Left lung (tissue), 10 donors: ENCODE data around the gene PSMF1. TPM values are rescaled to one million over a fixed set of nuclear protein-coding genes. Genes with fewer than 3 reads are reported as not detected.

Experiments used
- ATAC-seq: fragments of 200-7000 bp; cut with Tn5 transposase; one replicate; pipeline ENCODE4 v1.9.1; 2020; ENCODE audit warnings: moderate library complexity
- DNase-seq, 4 donors: peaks; one replicate each; pipeline ENCODE4 v3.0.0-alpha.2; 2013 to 2020
- H3K27ac ChIP-seq, 2 donors: fragments of 200-600 bp; sonication (generic) in 1 of 2; one replicate each; pipeline versions ENCODE4 v1.5.0 to v1.8.0; 2020 to 2021
- H3K27me3 ChIP-seq, 2 donors: fragments of 200-600 bp; sonication (generic) in 1 of 2; one replicate each; pipeline versions ENCODE4 v1.5.0 to v1.8.0; 2020 to 2021
- H3K36me3 ChIP-seq, 2 donors: fragments of 200-600 bp; sonication (generic) in 1 of 2; one replicate each; pipeline versions ENCODE4 v1.5.0 to v1.8.0; 2020 to 2021
- H3K4me1 ChIP-seq, 2 donors: fragments of 200-600 bp; one replicate each; pipeline ENCODE4 v1.8.0; 2021
- H3K4me3 ChIP-seq, 2 donors: fragments of 200-600 bp; sonication (generic) in 1 of 2; one replicate each; pipeline versions ENCODE4 v1.5.0 to v1.8.0; 2020 to 2021; ENCODE audit warnings: mild to moderate bottlenecking in 1 of 2
- H3K9me3 ChIP-seq, 2 donors: fragments of 200-600 bp; sonication (generic) in 1 of 2; one replicate each; pipeline versions ENCODE4 v1.5.0 to v1.8.0; 2020 to 2021
- intact Hi-C, 2 donors: fragments of 100-400 bp; cut with DNase I; formaldehyde crosslinking; loops; one replicate each; pipeline versions ENCODE4 v1.11.2 to v1.14.2; 2022
- polyA plus RNA-seq, 6 donors: library from polyadenylated mRNA; unstranded; fragments of 120-200 nt; gene quantifications; one replicate each; pipeline ENCODE4 v1.2.1, GENCODE V29; 2013; ENCODE audit not compliant: insufficient read length in 6 of 6
- total RNA-seq, 2 donors: library from RNA; stranded (reverse); fragmentation: NEBNext Ultra II Directional; extraction: Animal tissue kit (Norgen Biotek cat#: 25700); gene quantifications; one replicate each; pipeline ENCODE4 v1.2.1, GENCODE V29; 2021
- TF ChIP-seq, protein P1 (sequence below), 2 donors: fragments of 200-600 bp; sonication (generic) in 1 of 2; IDR thresholded peaks; one replicate each; pipeline versions ENCODE4 v1.5.0 to v1.8.0; 2021; ENCODE audit warnings: antibody characterized with exemption in 2 of 2
- donor health status: DM: no; HTN: yes; CAD: no.
- donor health status: DM: no; HTN: no; CAD: no.

The PSMF1 gene
- total and polyA plus RNA-seq, 8 donors = 121 to 149 (median 130) TPM

DNA sequence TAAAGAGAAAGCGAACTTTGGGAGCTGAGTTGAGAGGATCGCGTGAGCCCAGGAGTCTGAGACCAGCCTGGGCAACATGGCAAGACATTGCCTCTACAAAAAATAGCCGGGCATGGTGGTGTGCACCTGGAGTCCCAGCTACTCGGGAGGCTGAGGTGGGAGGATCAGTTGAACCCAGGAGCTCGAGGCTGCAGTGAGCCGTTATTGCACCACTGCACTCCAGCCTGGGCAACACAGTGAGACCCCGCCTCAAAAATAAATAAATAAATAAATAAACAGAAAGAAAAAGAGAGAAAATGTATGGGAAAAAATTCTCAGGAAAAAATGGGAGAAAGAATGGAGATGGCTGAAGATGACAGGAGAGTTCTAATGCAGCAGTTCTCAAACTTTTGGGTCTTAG lies 87.4 kb downstream of the PSMF1 start:
- TF ChIP-seq, protein P1, sequence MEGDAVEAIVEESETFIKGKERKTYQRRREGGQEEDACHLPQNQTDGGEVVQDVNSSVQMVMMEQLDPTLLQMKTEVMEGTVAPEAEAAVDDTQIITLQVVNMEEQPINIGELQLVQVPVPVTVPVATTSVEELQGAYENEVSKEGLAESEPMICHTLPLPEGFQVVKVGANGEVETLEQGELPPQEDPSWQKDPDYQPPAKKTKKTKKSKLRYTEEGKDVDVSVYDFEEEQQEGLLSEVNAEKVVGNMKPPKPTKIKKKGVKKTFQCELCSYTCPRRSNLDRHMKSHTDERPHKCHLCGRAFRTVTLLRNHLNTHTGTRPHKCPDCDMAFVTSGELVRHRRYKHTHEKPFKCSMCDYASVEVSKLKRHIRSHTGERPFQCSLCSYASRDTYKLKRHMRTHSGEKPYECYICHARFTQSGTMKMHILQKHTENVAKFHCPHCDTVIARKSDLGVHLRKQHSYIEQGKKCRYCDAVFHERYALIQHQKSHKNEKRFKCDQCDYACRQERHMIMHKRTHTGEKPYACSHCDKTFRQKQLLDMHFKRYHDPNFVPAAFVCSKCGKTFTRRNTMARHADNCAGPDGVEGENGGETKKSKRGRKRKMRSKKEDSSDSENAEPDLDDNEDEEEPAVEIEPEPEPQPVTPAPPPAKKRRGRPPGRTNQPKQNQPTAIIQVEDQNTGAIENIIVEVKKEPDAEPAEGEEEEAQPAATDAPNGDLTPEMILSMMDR (IDR thresholded peaks at IDR 0.05) = no peak
- intact Hi-C loops = no loop called here
- H3K27me3 ChIP-seq = no peaks in the 10 kb centered on the region
- H3K4me3 ChIP-seq = no peak overlapping the region
- H3K27ac ChIP-seq = no peak overlapping the region
- no peaks in the 10 kb centered on the region for H3K9me3 ChIP-seq
- DNase-seq (no peak), ATAC-seq (no peak)
- no peaks in the 10 kb centered on the region for H3K4me1 ChIP-seq
- H3K36me3 ChIP-seq = no peaks in the 10 kb centered on the region

DNA sequence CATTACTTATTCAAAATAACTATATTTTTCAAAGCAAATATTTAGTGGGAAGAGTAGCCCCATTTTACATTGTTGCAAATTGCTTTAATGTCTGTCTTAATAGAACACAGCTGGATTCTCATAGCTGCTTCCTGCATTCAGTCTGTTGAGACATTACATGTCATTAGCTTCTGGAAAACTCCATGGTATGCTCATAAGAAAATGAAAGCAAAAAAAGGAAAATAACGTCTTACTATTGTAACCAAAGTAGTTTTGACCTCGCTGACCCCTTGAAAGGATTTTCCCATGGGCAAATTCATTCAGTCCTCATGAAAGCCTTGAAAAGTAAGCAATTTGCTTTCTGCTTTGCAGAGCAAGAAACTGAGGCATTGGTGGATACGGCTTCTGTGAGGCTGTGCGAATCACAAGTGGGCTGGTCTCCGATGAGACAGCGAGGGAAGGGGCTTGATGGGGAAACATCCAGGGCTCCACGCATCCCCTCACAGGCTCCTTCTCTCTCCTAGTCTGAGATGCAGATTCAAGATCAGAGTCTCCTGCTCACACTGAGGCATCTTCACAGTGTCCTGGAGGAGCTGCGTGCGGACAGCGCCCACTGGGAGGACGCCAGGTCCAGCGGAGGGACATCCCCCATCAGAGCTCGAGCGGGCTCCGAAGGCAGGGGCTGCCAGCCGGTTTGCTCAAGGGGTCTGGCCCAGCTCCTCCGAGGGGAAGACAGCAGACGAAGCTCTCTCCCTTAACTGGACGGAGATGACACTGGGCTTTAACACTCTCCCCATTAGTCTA lies 88.2 kb downstream of the PSMF1 start:
- Histone ChIP-seq H3K9me3 (no peaks in the 10 kb centered on the region), H3K36me3 (no peaks in the 10 kb centered on the region), H3K4me3 (no peak overlapping the region), H3K27ac (no peak overlapping the region), H3K4me1 (no peaks in the 10 kb centered on the region), H3K27me3 (no peaks in the 10 kb centered on the region)
- intact Hi-C loops = no loop called here
- DNase-seq = no peak
- TF ChIP-seq, protein P1 (IDR thresholded peaks at IDR 0.05) = no peak
- peak; percentile 18 for ATAC-seq

DNA sequence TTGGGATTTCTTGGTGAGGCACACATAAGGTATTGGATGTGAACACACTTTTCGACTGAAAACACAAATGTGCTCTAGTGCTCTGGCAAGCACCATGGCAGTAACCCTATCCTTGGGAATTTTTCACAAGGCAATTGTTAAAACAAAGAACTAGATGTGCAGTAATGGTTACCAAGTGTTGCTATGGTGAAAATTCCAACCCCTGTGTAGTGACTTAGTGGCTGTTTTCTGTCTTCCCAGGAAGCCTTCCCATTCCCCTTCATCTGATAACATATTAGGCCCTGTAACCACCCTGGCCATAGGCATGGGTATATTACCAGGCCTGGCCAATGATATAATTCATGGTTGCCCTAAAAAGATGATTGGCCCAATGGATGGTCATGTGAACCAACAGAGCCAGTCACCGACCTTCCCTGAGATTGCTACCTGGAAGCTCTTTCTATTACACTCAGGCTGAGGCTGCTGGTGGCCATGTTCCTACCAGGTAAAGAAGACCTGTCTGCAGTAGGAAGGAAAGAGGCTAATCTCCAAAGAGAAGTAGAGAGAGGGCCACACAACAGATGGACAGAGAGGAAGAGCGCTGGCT lies 89.0 kb downstream of the PSMF1 start:
- Histone ChIP-seq H3K9me3 (no peaks in the 10 kb centered on the region), H3K36me3 (no peaks in the 10 kb centered on the region), H3K27ac (no peak overlapping the region), H3K4me3 (no peak overlapping the region), H3K27me3 (no peaks in the 10 kb centered on the region), H3K4me1 (no peaks in the 10 kb centered on the region)
- no peak for ATAC-seq
- TF ChIP-seq, protein P1 (IDR thresholded peaks at IDR 0.05) = no peak
- no peak for DNase-seq
- intact Hi-C loops = no loop called here

DNA sequence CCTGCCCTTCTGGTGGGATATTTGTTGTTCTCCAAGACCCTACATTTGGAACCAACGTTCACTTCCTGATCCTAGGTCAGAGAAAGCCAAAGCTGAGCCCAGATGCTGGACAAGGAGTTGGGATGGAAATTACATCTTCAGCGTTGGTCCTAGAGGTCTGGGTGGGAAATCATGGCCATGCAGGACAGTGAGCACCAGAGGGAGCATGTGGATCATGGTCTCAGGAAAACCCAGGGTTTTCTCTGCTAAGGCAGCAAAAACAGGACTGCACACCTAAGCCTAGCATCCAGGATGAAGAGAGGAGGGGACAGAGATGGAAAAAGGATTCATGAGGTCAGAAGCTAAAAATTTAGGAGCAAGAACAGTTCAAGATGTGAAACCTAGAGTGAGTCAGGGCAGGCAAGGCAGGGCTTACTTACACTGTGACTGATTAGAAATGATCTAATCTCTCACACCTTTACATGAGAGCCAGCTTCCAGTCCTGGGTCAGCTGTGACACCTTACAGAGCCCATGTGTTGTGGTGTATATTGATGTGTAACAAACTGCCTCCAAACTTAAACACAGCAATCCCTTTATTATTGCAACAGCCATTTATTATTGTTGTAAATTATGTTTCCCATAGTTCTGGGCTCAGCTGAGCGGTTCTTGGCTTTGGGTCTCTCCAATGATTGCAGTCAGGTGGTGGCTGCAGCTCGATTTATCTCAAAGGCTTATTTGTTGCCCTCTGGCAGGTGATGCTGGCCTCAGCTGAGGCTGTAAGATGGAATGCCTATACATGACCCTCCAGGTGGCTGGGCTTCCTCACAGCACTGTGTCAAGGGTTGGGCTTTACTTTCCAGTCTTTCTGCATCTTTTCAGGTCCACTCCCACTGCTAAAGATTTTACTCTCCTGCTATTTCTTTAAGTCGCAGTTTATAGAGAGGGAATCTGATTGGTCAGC lies 91.3 kb downstream of the PSMF1 start:
- H3K27ac ChIP-seq = no peak overlapping the region
- ATAC-seq = no peak
- peaks cover 0 to 4% of the 10 kb centered on the region in 2 donors for H3K27me3 ChIP-seq
- H3K4me3 ChIP-seq = no peak overlapping the region
- TF ChIP-seq, protein P1 (IDR thresholded peaks at IDR 0.05) = no peak
- intact Hi-C loops = no loop called here
- no peaks in the 10 kb centered on the region for H3K36me3 ChIP-seq
- H3K9me3 ChIP-seq = no peaks in the 10 kb centered on the region
- peaks cover 0 to 3% of the 10 kb centered on the region in 2 donors for H3K4me1 ChIP-seq
- no peak for DNase-seq

DNA sequence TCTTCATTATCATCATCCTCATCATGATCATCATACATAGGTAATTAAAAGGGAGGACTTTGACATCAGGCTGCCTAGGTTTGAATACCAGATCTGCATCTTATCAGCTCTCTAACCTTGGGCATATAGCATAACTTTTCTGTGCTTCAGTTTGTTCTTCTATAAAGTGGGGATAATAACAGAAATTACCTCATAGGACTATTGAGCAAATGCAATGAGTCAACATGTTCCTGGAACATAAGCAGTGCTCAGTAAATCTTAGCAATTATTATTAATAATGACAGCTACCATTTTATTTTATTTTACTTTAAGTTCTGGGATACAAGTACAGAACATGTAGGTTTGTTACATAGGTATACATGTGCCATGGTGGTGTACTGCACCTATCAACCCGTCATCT lies 92.1 kb downstream of the PSMF1 start:
- Histone ChIP-seq H3K27me3 (peaks cover 0 to 4% of the 10 kb centered on the region in 2 donors), H3K36me3 (no peaks in the 10 kb centered on the region), H3K4me1 (peaks cover 0 to 3% of the 10 kb centered on the region in 2 donors), H3K9me3 (no peaks in the 10 kb centered on the region), H3K4me3 (no peak overlapping the region), H3K27ac (no peak overlapping the region)
- ATAC-seq (no peak), DNase-seq (no peak)
- TF ChIP-seq, protein P1 (IDR thresholded peaks at IDR 0.05) = no peak
- intact Hi-C loops = no loop called here
